ENCODE results near the gene SHCBP1L.

SHCBP1L gene
- total RNA-seq, result 0 reads per million in 3 donors

DNA sequence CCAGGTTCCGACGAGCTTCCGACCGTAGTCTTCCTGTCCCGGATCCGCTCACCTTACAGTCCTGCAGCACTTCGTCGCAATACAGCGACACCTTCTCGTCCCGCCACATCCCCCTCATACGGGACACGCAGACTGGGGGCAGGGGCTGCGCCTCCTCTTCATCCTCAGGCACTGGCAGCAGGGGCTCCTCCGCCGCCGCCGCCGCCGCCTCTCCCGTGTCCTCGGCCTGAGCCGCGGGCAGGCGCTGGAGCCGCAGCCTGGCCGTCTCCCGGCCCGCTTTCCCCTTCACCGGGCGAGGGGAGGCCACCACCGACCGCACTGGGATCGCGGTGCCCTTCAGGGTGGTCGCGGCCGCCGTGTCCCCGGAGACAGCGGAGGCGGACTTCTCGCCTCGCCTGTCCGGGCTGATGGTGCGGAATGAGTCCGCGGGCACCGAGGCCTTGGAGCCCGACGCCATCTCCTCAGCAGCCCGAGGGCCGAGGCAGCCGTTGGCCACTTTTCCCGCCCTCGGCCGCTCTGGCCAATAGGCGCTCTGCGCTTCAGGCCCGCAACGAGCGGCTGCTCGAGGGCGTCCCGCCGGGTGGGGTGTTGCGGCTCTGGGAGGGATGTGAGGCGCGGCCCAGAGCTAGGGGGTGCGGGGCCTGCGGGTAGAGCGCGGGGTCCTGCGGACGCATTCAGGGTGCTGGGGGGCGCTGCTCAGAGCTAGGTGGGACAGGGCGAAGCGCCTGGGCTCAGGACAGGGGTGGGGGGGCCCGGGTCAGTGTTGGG lies at the start of gene SHCBP1L:
Gene SHCBP1L, minus strand, starts transcription at position 490 of the 768 bp plus-strand sequence. Its CDS starts 33 bp downstream, at position 457.
- H3K9me3 ChIP-seq (ENCODE audit: control insufficient read depth, low read length), result no peaks in the 10 kb centered on the region
- H3K4me3 ChIP-seq (ENCODE audit: insufficient read depth, low read depth, low read length, poor library complexity, severe bottlenecking), result no peak within 1 kb of the TSS
- H3K4me1 ChIP-seq (ENCODE audit: control insufficient read depth, insufficient read depth, low read length, poor library complexity, severe bottlenecking), result peaks cover 4% of the 10 kb centered on the region
- H3K27ac ChIP-seq (ENCODE audit: insufficient read depth, low read length, poor library complexity, severe bottlenecking), result no peak within 1 kb of the TSS
- no peak for DNase-seq
- H3K36me3 ChIP-seq (ENCODE audit: control insufficient read depth, insufficient read depth, low read length), result no peaks in the 10 kb centered on the region
- H3K27me3 ChIP-seq (replicated peaks; ENCODE audit: control insufficient read depth, insufficient read depth, low read length, poor library complexity, severe bottlenecking), result no peaks in the 10 kb centered on the region

- Histone ChIP-seq H3K27ac (ENCODE audit: insufficient read depth, low read length, poor library complexity, severe bottlenecking) (no peak overlapping the region), H3K36me3 (ENCODE audit: control insufficient read depth, insufficient read depth, low read length) (no peaks in the 10 kb centered on the region), H3K4me3 (ENCODE audit: insufficient read depth, low read depth, low read length, poor library complexity, severe bottlenecking) (no peak overlapping the region), H3K9me3 (ENCODE audit: control insufficient read depth, low read length) (no peaks in the 10 kb centered on the region), H3K27me3 (replicated peaks; ENCODE audit: control insufficient read depth, insufficient read depth, low read length, poor library complexity, severe bottlenecking) (no peaks in the 10 kb centered on the region), H3K4me1 (ENCODE audit: control insufficient read depth, insufficient read depth, low read length, poor library complexity, severe bottlenecking) (no peaks in the 10 kb centered on the region)
- DNase-seq, result no peak
Observed at GRCh38 chr1:183002267-183002666, 49.3 kb upstream of the SHCBP1L start.

GRCh38 chr1:183000167-183000962 lies 47.4 kb upstream of the SHCBP1L start:
- Histone ChIP-seq H3K4me3 (ENCODE audit: insufficient read depth, low read depth, low read length, poor library complexity, severe bottlenecking) (no peak overlapping the region), H3K27me3 (replicated peaks; ENCODE audit: control insufficient read depth, insufficient read depth, low read length, poor library complexity, severe bottlenecking) (no peaks in the 10 kb centered on the region), H3K4me1 (ENCODE audit: control insufficient read depth, insufficient read depth, low read length, poor library complexity, severe bottlenecking) (no peaks in the 10 kb centered on the region), H3K36me3 (ENCODE audit: control insufficient read depth, insufficient read depth, low read length) (no peaks in the 10 kb centered on the region), H3K9me3 (ENCODE audit: control insufficient read depth, low read length) (no peaks in the 10 kb centered on the region), H3K27ac (ENCODE audit: insufficient read depth, low read length, poor library complexity, severe bottlenecking) (no peak overlapping the region)
- DNase-seq, result no peak

DNA sequence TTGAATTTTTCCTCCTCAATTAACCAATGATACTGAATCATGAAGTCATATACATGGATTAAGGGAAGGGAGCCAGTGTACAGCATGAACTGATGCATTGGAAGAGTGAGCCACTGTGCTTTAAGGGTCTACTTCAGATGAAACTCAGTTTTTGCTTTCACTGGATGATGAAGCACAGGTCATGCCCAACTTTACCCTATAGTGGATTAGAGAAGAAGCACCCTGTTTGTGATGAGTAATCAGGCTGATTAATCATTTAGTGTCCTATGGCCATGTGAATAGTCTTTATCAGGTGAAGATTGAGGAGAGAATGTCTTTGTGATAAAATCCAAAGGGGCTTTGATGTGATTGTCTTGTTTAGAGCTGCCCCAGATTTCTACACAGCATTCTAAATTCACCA lies 45.5 kb upstream of the SHCBP1L start:
- Histone ChIP-seq H3K27me3 (replicated peaks; ENCODE audit: control insufficient read depth, insufficient read depth, low read length, poor library complexity, severe bottlenecking) (no peaks in the 10 kb centered on the region), H3K36me3 (ENCODE audit: control insufficient read depth, insufficient read depth, low read length) (no peaks in the 10 kb centered on the region), H3K9me3 (ENCODE audit: control insufficient read depth, low read length) (no peaks in the 10 kb centered on the region), H3K27ac (ENCODE audit: insufficient read depth, low read length, poor library complexity, severe bottlenecking) (no peak overlapping the region), H3K4me3 (ENCODE audit: insufficient read depth, low read depth, low read length, poor library complexity, severe bottlenecking) (no peak overlapping the region), H3K4me1 (ENCODE audit: control insufficient read depth, insufficient read depth, low read length, poor library complexity, severe bottlenecking) (no peaks in the 10 kb centered on the region)
- no peak for DNase-seq

- no peaks in the 10 kb centered on the region for H3K9me3 ChIP-seq (ENCODE audit: control insufficient read depth, low read length)
Observed at GRCh38 chr1:182996816-182997215, 43.9 kb upstream of the SHCBP1L start.

DNA sequence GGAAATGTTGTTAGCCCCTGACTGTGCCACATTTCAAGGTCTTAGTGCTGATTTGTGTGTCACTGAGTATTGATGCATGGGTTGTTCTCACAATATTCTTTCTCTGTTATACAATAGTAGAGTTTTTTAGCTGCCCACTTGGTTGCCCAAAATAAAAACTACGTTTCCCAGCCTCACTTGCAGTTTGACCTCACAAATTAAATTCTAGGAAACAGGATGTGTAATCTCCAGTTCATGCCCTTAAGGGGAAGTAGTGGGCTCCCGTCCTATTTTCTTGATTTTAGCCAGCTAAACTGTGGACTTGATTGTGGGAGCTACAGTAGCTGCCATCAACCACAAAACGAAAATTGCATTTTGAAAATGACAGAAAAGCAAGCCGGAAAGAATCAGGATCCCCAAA lies 42.9 kb upstream of the SHCBP1L start:
- Histone ChIP-seq H3K27ac (ENCODE audit: insufficient read depth, low read length, poor library complexity, severe bottlenecking) (no peak overlapping the region), H3K4me3 (ENCODE audit: insufficient read depth, low read depth, low read length, poor library complexity, severe bottlenecking) (no peak overlapping the region), H3K9me3 (ENCODE audit: control insufficient read depth, low read length) (no peaks in the 10 kb centered on the region), H3K4me1 (ENCODE audit: control insufficient read depth, insufficient read depth, low read length, poor library complexity, severe bottlenecking) (no peaks in the 10 kb centered on the region), H3K36me3 (ENCODE audit: control insufficient read depth, insufficient read depth, low read length) (no peaks in the 10 kb centered on the region), H3K27me3 (replicated peaks; ENCODE audit: control insufficient read depth, insufficient read depth, low read length, poor library complexity, severe bottlenecking) (no peaks in the 10 kb centered on the region)
- no peak for DNase-seq

More at GRCh38 chr1:182996816-182997215, 43.9 kb upstream of the SHCBP1L start:
- Histone ChIP-seq H3K4me1 (ENCODE audit: control insufficient read depth, insufficient read depth, low read length, poor library complexity, severe bottlenecking) (no peaks in the 10 kb centered on the region), H3K36me3 (ENCODE audit: control insufficient read depth, insufficient read depth, low read length) (no peaks in the 10 kb centered on the region), H3K27ac (ENCODE audit: insufficient read depth, low read length, poor library complexity, severe bottlenecking) (no peak overlapping the region), H3K27me3 (replicated peaks; ENCODE audit: control insufficient read depth, insufficient read depth, low read length, poor library complexity, severe bottlenecking) (no peaks in the 10 kb centered on the region), H3K4me3 (ENCODE audit: insufficient read depth, low read depth, low read length, poor library complexity, severe bottlenecking) (no peak overlapping the region)
- DNase-seq, result no peak

- H3K4me1 ChIP-seq (ENCODE audit: control insufficient read depth, insufficient read depth, low read length, poor library complexity, severe bottlenecking), result no peaks in the 10 kb centered on the region
- no peaks in the 10 kb centered on the region for H3K9me3 ChIP-seq (ENCODE audit: control insufficient read depth, low read length)
- H3K4me3 ChIP-seq (ENCODE audit: insufficient read depth, low read depth, low read length, poor library complexity, severe bottlenecking), result no peak overlapping the region
- no peak overlapping the region for H3K27ac ChIP-seq (ENCODE audit: insufficient read depth, low read length, poor library complexity, severe bottlenecking)
- H3K27me3 ChIP-seq (replicated peaks; ENCODE audit: control insufficient read depth, insufficient read depth, low read length, poor library complexity, severe bottlenecking), result no peaks in the 10 kb centered on the region
- no peak for DNase-seq
- no peaks in the 10 kb centered on the region for H3K36me3 ChIP-seq (ENCODE audit: control insufficient read depth, insufficient read depth, low read length)
Observed at GRCh38 chr1:182993746-182994145, 40.8 kb upstream of the SHCBP1L start.

GRCh38 chr1:182990413-182991144 lies 37.6 kb upstream of the SHCBP1L start:
- Histone ChIP-seq H3K9me3 (ENCODE audit: control insufficient read depth, low read length) (no peaks in the 10 kb centered on the region), H3K4me1 (ENCODE audit: control insufficient read depth, insufficient read depth, low read length, poor library complexity, severe bottlenecking) (no peaks in the 10 kb centered on the region), H3K4me3 (ENCODE audit: insufficient read depth, low read depth, low read length, poor library complexity, severe bottlenecking) (no peak overlapping the region), H3K27ac (ENCODE audit: insufficient read depth, low read length, poor library complexity, severe bottlenecking) (no peak overlapping the region), H3K36me3 (ENCODE audit: control insufficient read depth, insufficient read depth, low read length) (no peaks in the 10 kb centered on the region), H3K27me3 (replicated peaks; ENCODE audit: control insufficient read depth, insufficient read depth, low read length, poor library complexity, severe bottlenecking) (no peaks in the 10 kb centered on the region)
- no peak for DNase-seq

GRCh38 chr1:182985876-182986275 lies 32.9 kb upstream of the SHCBP1L start:
- Histone ChIP-seq H3K27ac (ENCODE audit: insufficient read depth, low read length, poor library complexity, severe bottlenecking) (no peak overlapping the region), H3K4me1 (ENCODE audit: control insufficient read depth, insufficient read depth, low read length, poor library complexity, severe bottlenecking) (no peaks in the 10 kb centered on the region), H3K36me3 (ENCODE audit: control insufficient read depth, insufficient read depth, low read length) (no peaks in the 10 kb centered on the region), H3K9me3 (ENCODE audit: control insufficient read depth, low read length) (no peaks in the 10 kb centered on the region), H3K27me3 (replicated peaks; ENCODE audit: control insufficient read depth, insufficient read depth, low read length, poor library complexity, severe bottlenecking) (no peaks in the 10 kb centered on the region), H3K4me3 (ENCODE audit: insufficient read depth, low read depth, low read length, poor library complexity, severe bottlenecking) (no peak overlapping the region)
- no peak for DNase-seq
